ENCODE results near the gene ZBTB42. TPM values are rescaled to one million over a fixed set of nuclear protein-coding genes. Genes with fewer than 3 reads are reported as not detected.

The ZBTB42 gene
- total RNA-seq, 1 experiment from 2014 or later: 11.8 TPM

- intact Hi-C loops (cut with micrococcal nuclease; ENCODE audit: unreplicated experiment): no loop called here
- no TSS peak for BruUV-seq (replicated peaks)
These were observed 13.9 kb upstream of the ZBTB42 start for GRCh38 chr14:104786726-104787675.

GRCh38 chr14:104787736-104788135 lies 13.2 kb upstream of the ZBTB42 start:
- TF ChIP-seq, protein P1, sequence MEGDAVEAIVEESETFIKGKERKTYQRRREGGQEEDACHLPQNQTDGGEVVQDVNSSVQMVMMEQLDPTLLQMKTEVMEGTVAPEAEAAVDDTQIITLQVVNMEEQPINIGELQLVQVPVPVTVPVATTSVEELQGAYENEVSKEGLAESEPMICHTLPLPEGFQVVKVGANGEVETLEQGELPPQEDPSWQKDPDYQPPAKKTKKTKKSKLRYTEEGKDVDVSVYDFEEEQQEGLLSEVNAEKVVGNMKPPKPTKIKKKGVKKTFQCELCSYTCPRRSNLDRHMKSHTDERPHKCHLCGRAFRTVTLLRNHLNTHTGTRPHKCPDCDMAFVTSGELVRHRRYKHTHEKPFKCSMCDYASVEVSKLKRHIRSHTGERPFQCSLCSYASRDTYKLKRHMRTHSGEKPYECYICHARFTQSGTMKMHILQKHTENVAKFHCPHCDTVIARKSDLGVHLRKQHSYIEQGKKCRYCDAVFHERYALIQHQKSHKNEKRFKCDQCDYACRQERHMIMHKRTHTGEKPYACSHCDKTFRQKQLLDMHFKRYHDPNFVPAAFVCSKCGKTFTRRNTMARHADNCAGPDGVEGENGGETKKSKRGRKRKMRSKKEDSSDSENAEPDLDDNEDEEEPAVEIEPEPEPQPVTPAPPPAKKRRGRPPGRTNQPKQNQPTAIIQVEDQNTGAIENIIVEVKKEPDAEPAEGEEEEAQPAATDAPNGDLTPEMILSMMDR (IDR thresholded peaks at IDR 0.05; ENCODE audit: unreplicated experiment): no peak
- H3K4me3 Mint-ChIP-seq (ENCODE audit: low read depth, unreplicated experiment): no peak overlapping the region
- DNase-seq: no peak
- intact Hi-C loops (cut with micrococcal nuclease; ENCODE audit: unreplicated experiment): no loop called here
- BruUV-seq (replicated peaks): no TSS peak
- no peaks in the 10 kb centered on the region for H3K9me3 Mint-ChIP-seq (ENCODE audit: low read depth, unreplicated experiment)
- CTCF ChIA-PET: no interaction called here
- H3K27ac Mint-ChIP-seq (ENCODE audit: unreplicated experiment): no peak overlapping the region
- H3K4me1 Mint-ChIP-seq (ENCODE audit: low read depth, unreplicated experiment): peaks cover 5% of the 10 kb centered on the region
- peaks cover 12% of the 10 kb centered on the region for H3K36me3 Mint-ChIP-seq (ENCODE audit: insufficient read depth, unreplicated experiment)
- H3K27me3 Mint-ChIP-seq (ENCODE audit: unreplicated experiment): no peaks in the 10 kb centered on the region

More at GRCh38 chr14:104786726-104787675, 13.9 kb upstream of the ZBTB42 start:
- Mint-ChIP-seq H3K4me1 (ENCODE audit: low read depth, unreplicated experiment) (no peaks in the 10 kb centered on the region), H3K9me3 (ENCODE audit: low read depth, unreplicated experiment) (no peaks in the 10 kb centered on the region), H3K27ac (ENCODE audit: unreplicated experiment) (no peak overlapping the region), H3K27me3 (ENCODE audit: unreplicated experiment) (no peaks in the 10 kb centered on the region), H3K36me3 (ENCODE audit: insufficient read depth, unreplicated experiment) (peaks cover 16% of the 10 kb centered on the region), H3K4me3 (ENCODE audit: low read depth, unreplicated experiment) (no peak overlapping the region)
- TF ChIP-seq, protein P1 (IDR thresholded peaks at IDR 0.05; ENCODE audit: unreplicated experiment): no peak
- CTCF ChIA-PET: no interaction called here
- no peak for DNase-seq

DNA sequence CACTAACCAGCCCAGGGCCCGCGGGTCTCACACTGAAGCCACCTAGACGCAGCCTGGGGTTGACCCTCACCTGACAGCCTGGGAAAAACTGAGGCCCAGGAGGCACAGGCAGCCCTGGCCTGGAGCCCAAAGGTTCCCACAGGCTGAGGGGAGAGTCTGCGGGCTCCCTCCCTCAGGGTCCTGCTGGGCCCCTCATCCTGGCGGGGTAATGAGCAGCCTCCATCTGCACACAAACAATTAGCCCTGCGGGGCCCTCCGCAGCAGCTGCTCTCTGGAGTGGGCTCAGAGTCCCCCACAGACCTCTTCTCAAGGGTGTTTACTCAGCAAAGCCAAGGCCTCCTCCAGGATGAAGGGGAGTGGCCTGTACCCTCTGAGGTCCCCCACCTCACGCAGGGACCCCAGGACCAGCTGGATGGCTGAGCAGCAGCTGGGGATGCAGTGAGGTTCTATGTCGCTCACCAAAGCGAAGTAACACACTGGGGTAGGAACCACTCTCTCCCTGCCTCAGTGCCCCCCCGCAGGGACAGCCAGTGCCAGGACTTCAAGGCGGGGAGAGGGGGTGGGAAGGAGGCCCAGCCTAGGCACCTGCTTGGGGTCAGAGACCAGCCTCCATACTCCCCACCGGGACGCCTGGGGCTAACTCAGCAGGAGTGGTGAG lies 12.6 kb upstream of the ZBTB42 start:
- H3K9me3 Mint-ChIP-seq (ENCODE audit: low read depth, unreplicated experiment): no peaks in the 10 kb centered on the region
- no peak for DNase-seq
- intact Hi-C loops (cut with micrococcal nuclease; ENCODE audit: unreplicated experiment): no loop called here
- no peak overlapping the region for H3K4me3 Mint-ChIP-seq (ENCODE audit: low read depth, unreplicated experiment)
- peaks cover 6% of the 10 kb centered on the region for H3K36me3 Mint-ChIP-seq (ENCODE audit: insufficient read depth, unreplicated experiment)
- no TSS peak for BruUV-seq (replicated peaks)
- H3K4me1 Mint-ChIP-seq (ENCODE audit: low read depth, unreplicated experiment): peaks cover 11% of the 10 kb centered on the region
- TF ChIP-seq, protein P1 (IDR thresholded peaks at IDR 0.05; ENCODE audit: unreplicated experiment): no peak
- CTCF ChIA-PET: no interaction called here
- H3K27me3 Mint-ChIP-seq (ENCODE audit: unreplicated experiment): no peaks in the 10 kb centered on the region
- H3K27ac Mint-ChIP-seq (ENCODE audit: unreplicated experiment): no peak overlapping the region

DNA sequence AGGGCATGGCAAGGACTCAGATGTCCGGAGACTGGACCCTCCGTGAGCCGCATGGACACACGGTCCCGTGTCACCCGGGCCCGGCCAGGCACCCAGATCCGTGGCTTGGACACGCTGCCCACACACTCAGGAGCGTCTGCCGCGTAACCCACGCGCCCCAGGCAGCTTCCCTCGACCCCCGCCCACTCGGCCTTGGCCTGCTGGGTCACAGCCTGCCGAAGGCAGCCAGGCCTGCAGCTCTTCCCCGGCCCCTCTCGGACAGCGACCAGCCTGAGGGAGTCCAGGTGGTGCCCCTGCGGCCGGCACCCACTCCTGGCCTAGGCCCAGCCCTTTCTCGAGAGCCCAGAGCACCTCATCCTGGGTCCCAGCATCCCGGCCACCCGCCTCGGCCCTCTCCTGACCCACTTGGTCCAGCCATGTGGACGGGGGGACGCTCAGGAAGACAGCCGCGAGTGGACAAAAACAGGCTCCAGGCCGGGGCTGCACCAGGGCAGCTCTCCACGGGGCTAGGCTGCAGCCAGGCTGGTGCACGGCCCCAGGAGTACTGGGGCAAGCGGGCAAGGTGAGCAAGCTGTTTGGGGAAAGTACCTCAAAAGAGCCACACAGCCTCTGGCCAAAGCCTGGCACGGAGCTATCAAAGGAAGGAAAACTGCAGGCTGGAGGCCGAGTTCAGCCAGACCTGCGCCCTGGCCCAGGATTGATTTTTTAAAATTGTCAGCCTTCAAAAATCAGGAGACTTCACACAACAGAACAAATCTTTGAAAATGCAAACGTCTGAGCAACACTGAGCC lies 11.8 kb upstream of the ZBTB42 start:
- no TSS peak for BruUV-seq (replicated peaks)
- CTCF ChIA-PET: no interaction called here
- no peak overlapping the region for H3K27ac Mint-ChIP-seq (ENCODE audit: unreplicated experiment)
- TF ChIP-seq, protein P1 (IDR thresholded peaks at IDR 0.05; ENCODE audit: unreplicated experiment): no peak
- peaks cover 10% of the 10 kb centered on the region for H3K36me3 Mint-ChIP-seq (ENCODE audit: insufficient read depth, unreplicated experiment)
- no peak for DNase-seq
- no peak overlapping the region for H3K4me3 Mint-ChIP-seq (ENCODE audit: low read depth, unreplicated experiment)
- no peaks in the 10 kb centered on the region for H3K27me3 Mint-ChIP-seq (ENCODE audit: unreplicated experiment)
- intact Hi-C loops (cut with micrococcal nuclease; ENCODE audit: unreplicated experiment): no loop called here
- no peaks in the 10 kb centered on the region for H3K9me3 Mint-ChIP-seq (ENCODE audit: low read depth, unreplicated experiment)
- peaks cover 19% of the 10 kb centered on the region for H3K4me1 Mint-ChIP-seq (ENCODE audit: low read depth, unreplicated experiment)

Data from Calu3 (cell line).